Activated CD8-positive, alpha-beta memory T cell treated with anti-CD3 and anti-CD28 coated beads for 1 hour (primary cell): ENCODE results near the gene EDN1.
"Not testable (repeated sequence)": the region's sequence is repeated elsewhere in the genome, so short reads cannot be mapped to it uniquely, and the experiment has no call there.

ENCODE experiments used
- DNase-seq, 2 donors: peaks; one replicate each; pipeline ENCODE4 v3.0.0-alpha.2; 2020; ENCODE audit warnings: low read depth in 1 of 2; ENCODE audit errors: extremely low read depth in 1 of 2

EDN1 gene

GRCh38 chr6:12324099-12324498, 33.9 kb downstream of the EDN1 start:
- no peak for DNase-seq

- DNase-seq = no peak
Measured at GRCh38 chr6:12324748-12325147, 34.6 kb downstream of the EDN1 start.

GRCh38 chr6:12325872-12326271, 35.7 kb downstream of the EDN1 start:
- no peak for DNase-seq

- no peak for DNase-seq
Measured at GRCh38 chr6:12327391-12327790, 37.2 kb downstream of the EDN1 start.

GRCh38 chr6:12327988-12328387, 37.8 kb downstream of the EDN1 start:
- DNase-seq = no peak

GRCh38 chr6:12328701-12329100, 38.5 kb downstream of the EDN1 start:
- no peak for DNase-seq

GRCh38 chr6:12331474-12331873, 41.3 kb downstream of the EDN1 start:
- no peak for DNase-seq

GRCh38 chr6:12331951-12332749, 42.0 kb downstream of the EDN1 start:
- no peak for DNase-seq

- not testable (repeated sequence) for DNase-seq
Measured at GRCh38 chr6:12332750-12333079, 42.6 kb downstream of the EDN1 start.

- DNase-seq = no peak
Measured at GRCh38 chr6:12333128-12333527, 43.0 kb downstream of the EDN1 start.

GRCh38 chr6:12334526-12335130, 44.5 kb downstream of the EDN1 start:
- no peak for DNase-seq

- no peak for DNase-seq
Measured at GRCh38 chr6:12335131-12335527, 45.0 kb downstream of the EDN1 start.

- DNase-seq = no peak
Measured at GRCh38 chr6:12335717-12336116, 45.6 kb downstream of the EDN1 start.

GRCh38 chr6:12336121-12336971, 46.2 kb downstream of the EDN1 start:
- DNase-seq = no peak

- DNase-seq = no peak
Measured at GRCh38 chr6:12339022-12339421, 48.9 kb downstream of the EDN1 start.

- DNase-seq = no peak
Measured at GRCh38 chr6:12339808-12340487, 49.8 kb downstream of the EDN1 start.

- no peak for DNase-seq
Measured at GRCh38 chr6:12340488-12340818, 50.3 kb downstream of the EDN1 start.

GRCh38 chr6:12342664-12343063, 52.5 kb downstream of the EDN1 start:
- DNase-seq = no peak

- DNase-seq = no peak
Measured at GRCh38 chr6:12343122-12343439, 52.9 kb downstream of the EDN1 start.

GRCh38 chr6:12343440-12344162, 53.4 kb downstream of the EDN1 start:
- DNase-seq = no peak

- DNase-seq = no peak
Measured at GRCh38 chr6:12344296-12344695, 54.1 kb downstream of the EDN1 start.
